ENCODE results near the gene AMBP. TPM values are rescaled to one million over a fixed set of nuclear protein-coding genes. Genes with fewer than 3 reads are reported as not detected.
A peak's percentile ranks its signal among the peaks of the same experiment; 100 is the strongest.

Gene AMBP
- total RNA-seq, 1 donor from 2014 or later: not detected

DNA sequence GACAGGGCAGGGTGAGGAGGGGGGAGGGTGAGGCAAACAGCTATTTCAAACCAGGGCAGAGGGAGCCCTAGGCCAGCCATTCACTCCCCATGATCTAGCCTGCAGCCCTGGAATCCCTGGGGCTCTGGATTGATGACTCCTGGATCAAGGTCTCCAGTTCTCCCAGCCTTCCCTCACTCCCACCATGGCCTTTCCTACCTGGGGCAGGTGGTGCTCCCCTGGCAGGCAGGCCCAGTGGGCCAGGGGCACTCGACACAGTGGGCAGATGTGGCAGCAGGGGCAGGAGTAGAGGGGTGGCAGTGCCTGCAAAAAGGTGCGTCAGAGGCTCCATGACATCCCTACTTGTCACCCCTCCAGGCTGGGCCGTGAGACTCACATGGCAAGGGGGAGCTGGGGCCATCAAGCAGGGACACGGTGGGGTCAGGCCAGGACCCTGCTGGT, 15.0 kb upstream of the AMBP start:
- no peak overlapping the region for H3K27ac Mint-ChIP-seq (ENCODE audit: unreplicated experiment)
- peaks cover 9% of the 10 kb centered on the region for H3K27me3 Mint-ChIP-seq (ENCODE audit: low read depth)
- TF ChIP-seq, protein P1, sequence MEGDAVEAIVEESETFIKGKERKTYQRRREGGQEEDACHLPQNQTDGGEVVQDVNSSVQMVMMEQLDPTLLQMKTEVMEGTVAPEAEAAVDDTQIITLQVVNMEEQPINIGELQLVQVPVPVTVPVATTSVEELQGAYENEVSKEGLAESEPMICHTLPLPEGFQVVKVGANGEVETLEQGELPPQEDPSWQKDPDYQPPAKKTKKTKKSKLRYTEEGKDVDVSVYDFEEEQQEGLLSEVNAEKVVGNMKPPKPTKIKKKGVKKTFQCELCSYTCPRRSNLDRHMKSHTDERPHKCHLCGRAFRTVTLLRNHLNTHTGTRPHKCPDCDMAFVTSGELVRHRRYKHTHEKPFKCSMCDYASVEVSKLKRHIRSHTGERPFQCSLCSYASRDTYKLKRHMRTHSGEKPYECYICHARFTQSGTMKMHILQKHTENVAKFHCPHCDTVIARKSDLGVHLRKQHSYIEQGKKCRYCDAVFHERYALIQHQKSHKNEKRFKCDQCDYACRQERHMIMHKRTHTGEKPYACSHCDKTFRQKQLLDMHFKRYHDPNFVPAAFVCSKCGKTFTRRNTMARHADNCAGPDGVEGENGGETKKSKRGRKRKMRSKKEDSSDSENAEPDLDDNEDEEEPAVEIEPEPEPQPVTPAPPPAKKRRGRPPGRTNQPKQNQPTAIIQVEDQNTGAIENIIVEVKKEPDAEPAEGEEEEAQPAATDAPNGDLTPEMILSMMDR (IDR thresholded peaks at IDR 0.05): no peak
- H3K4me1 Mint-ChIP-seq (ENCODE audit: low read depth): no peaks in the 10 kb centered on the region
- H3K36me3 Mint-ChIP-seq (ENCODE audit: low read depth): no peaks in the 10 kb centered on the region
- no peak overlapping the region for H3K4me3 Mint-ChIP-seq (ENCODE audit: unreplicated experiment)
- peak; percentile 60 for DNase-seq (ENCODE audit: low spot score)
- H3K9me3 Mint-ChIP-seq (ENCODE audit: low read depth): no peaks in the 10 kb centered on the region

DNA sequence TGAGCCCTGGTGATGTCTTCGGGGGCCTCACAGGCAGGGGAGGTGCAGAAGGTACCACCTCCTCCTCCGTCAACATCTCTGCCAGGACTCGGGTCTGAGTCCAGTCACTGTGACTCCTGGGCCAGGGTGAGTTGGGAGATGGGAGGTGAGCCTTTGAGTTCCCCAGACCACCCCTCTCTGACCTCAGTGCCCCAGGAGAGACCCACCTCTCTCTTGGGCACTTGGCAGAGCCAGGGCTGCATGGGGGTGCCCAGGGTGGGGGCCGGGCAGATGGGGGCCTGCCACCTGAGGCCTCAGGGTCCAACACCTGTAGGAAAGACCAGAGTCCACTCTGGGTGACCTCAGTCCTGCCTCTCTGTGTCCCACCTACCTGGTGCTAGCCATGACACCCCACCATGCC, 14.2 kb upstream of the AMBP start:
- no peak overlapping the region for H3K27ac Mint-ChIP-seq (ENCODE audit: unreplicated experiment)
- H3K4me1 Mint-ChIP-seq (ENCODE audit: low read depth): no peaks in the 10 kb centered on the region
- H3K36me3 Mint-ChIP-seq (ENCODE audit: low read depth): no peaks in the 10 kb centered on the region
- peaks cover 9% of the 10 kb centered on the region for H3K27me3 Mint-ChIP-seq (ENCODE audit: low read depth)
- no peak overlapping the region for H3K4me3 Mint-ChIP-seq (ENCODE audit: unreplicated experiment)
- peak; percentile 66 for DNase-seq (ENCODE audit: low spot score)
- TF ChIP-seq, protein P1 (IDR thresholded peaks at IDR 0.05): no peak
- no peaks in the 10 kb centered on the region for H3K9me3 Mint-ChIP-seq (ENCODE audit: low read depth)

DNA sequence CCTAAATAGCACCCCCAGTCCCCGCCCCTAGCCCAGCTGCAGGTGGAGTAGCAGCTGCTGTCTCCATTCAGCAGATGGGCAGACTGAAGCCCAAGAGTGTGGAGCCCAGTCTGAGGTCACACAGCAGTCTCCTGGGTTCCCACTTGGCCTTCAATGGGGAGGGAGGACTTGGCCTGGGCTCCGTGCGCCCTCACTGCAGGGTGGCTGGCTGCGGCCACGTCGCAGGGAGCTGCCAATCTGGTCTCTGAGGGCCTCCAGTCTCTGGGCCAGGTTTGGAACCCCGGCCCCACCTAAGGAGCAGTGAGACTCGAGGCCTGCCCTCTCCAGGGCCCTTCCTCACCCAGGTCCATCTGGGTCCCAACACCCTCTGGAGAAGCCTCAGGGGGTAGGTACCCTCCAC, 13.6 kb upstream of the AMBP start:
- Mint-ChIP-seq H3K9me3 (ENCODE audit: low read depth) (no peaks in the 10 kb centered on the region), H3K36me3 (ENCODE audit: low read depth) (no peaks in the 10 kb centered on the region), H3K4me1 (ENCODE audit: low read depth) (no peaks in the 10 kb centered on the region), H3K27me3 (ENCODE audit: low read depth) (peaks cover 7% of the 10 kb centered on the region), H3K27ac (ENCODE audit: unreplicated experiment) (no peak overlapping the region), H3K4me3 (ENCODE audit: unreplicated experiment) (no peak overlapping the region)
- TF ChIP-seq, protein P1 (IDR thresholded peaks at IDR 0.05): no peak
- DNase-seq (ENCODE audit: low spot score): peak; percentile 74

DNA sequence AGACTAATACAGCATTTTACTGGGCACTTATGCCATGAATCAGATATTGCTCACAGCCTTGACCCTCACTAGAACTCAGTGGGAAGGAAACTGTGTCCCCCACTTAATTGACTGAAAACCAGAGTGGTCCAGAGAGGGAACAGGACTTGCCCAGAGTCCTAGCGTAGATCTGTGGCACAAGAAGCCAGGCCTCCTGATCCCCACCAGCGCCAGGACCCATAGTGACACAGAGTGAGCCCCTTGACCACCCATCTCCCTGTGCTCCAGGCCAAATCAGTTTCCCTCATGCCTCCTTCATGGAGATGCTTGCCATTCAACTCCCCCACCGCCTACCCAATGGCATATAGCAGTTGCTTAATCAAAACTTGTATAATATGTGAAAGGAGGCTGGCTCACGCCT, 12.7 kb upstream of the AMBP start:
- TF ChIP-seq, protein P1 (IDR thresholded peaks at IDR 0.05): no peak
- Mint-ChIP-seq H3K4me3 (ENCODE audit: unreplicated experiment) (no peak overlapping the region), H3K36me3 (ENCODE audit: low read depth) (no peaks in the 10 kb centered on the region), H3K27me3 (ENCODE audit: low read depth) (peaks cover 7% of the 10 kb centered on the region), H3K27ac (ENCODE audit: unreplicated experiment) (no peak overlapping the region), H3K4me1 (ENCODE audit: low read depth) (no peaks in the 10 kb centered on the region), H3K9me3 (ENCODE audit: low read depth) (no peaks in the 10 kb centered on the region)
- DNase-seq (ENCODE audit: low spot score): no peak

DNA sequence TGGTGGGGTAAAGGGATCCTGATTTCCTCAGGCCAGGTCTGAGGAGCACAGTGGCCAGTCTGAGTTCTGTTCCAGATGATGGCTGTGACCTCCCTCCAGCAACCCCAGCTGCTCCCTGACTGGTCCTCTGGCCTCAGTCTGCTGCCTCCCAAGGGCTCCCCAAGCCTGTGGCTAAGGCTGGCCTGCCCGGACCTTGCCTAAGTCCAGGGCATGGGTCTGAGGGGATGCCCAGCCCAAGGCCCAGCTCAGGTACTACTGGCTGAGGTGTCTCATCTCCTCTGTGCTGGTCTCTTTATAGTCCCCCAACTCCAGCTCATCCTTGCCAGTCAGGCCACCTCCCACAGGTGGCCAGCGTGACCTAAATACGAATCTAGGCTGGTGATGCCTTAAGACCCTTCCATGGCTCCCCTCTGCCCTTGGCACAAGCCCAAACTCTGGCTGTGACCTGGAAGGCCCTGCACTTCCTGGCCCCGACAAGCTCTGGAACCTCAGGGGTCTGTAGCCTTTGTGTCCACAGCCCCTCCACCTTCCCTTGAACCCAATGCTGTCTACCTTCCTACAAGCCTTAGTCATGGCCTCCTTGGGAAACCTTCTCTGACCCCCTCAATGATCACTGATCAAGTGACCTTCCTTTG, 11.2 kb upstream of the AMBP start:
- no peaks in the 10 kb centered on the region for H3K36me3 Mint-ChIP-seq (ENCODE audit: low read depth)
- no peak overlapping the region for H3K27ac Mint-ChIP-seq (ENCODE audit: unreplicated experiment)
- peaks cover 7% of the 10 kb centered on the region for H3K27me3 Mint-ChIP-seq (ENCODE audit: low read depth)
- no peak overlapping the region for H3K4me3 Mint-ChIP-seq (ENCODE audit: unreplicated experiment)
- H3K4me1 Mint-ChIP-seq (ENCODE audit: low read depth): no peaks in the 10 kb centered on the region
- H3K9me3 Mint-ChIP-seq (ENCODE audit: low read depth): no peaks in the 10 kb centered on the region
- TF ChIP-seq, protein P1 (IDR thresholded peaks at IDR 0.05): no peak
- DNase-seq (ENCODE audit: low spot score): no peak
